VCaP (cell line): Measurements from ENCODE around the gene CASKIN2.

ENCODE experiments used
- H3K27ac ChIP-seq: fragments of 450-650 bp; 2 replicates; pipeline ENCODE4 v1.5.1; 2017
- TF ChIP-seq, protein P1 (sequence below): fragments of 450-650 bp; conservative IDR thresholded peaks from 2 replicates; pipeline ENCODE4 v1.5.1; 2017; ENCODE audit warnings: mild to moderate bottlenecking, moderate library complexity

Gene CASKIN2

GRCh38 chr17:75542728-75543336, 27.5 kb upstream of the CASKIN2 start:
- TF ChIP-seq, protein P1, sequence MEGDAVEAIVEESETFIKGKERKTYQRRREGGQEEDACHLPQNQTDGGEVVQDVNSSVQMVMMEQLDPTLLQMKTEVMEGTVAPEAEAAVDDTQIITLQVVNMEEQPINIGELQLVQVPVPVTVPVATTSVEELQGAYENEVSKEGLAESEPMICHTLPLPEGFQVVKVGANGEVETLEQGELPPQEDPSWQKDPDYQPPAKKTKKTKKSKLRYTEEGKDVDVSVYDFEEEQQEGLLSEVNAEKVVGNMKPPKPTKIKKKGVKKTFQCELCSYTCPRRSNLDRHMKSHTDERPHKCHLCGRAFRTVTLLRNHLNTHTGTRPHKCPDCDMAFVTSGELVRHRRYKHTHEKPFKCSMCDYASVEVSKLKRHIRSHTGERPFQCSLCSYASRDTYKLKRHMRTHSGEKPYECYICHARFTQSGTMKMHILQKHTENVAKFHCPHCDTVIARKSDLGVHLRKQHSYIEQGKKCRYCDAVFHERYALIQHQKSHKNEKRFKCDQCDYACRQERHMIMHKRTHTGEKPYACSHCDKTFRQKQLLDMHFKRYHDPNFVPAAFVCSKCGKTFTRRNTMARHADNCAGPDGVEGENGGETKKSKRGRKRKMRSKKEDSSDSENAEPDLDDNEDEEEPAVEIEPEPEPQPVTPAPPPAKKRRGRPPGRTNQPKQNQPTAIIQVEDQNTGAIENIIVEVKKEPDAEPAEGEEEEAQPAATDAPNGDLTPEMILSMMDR, result no peak
- no peak overlapping the region for H3K27ac ChIP-seq

GRCh38 chr17:75542229-75542628, 26.9 kb upstream of the CASKIN2 start:
- TF ChIP-seq, protein P1, result no peak
- H3K27ac ChIP-seq, result no peak overlapping the region

DNA sequence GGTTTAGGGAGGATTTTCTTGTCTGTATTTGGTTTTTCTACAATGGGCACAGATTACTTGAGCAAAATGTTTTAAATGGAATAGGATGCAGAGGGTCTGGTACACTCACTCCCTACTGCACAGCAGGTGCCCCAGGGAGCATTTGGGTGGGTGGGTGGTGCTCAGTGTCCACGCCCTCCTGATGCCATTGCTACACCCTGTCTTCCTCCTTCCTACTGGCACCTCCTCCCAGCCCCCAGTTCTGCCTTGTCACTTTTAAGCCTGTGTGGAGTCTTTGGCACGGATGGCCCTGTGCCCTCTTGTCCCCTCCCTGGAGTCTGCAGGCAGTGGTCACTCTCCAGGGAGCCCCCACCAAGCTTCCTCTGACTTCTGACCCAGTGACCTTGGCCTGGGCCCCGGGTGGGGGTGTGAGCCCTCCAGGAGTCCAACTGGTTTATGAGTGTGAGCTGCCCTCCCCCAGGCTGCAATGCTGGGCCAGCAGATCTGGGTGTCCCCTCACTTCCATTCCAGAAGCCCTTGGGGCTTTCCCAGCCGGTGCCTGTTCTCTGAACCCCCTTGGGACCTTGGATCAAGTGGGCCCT, 25.7 kb upstream of the CASKIN2 start:
- TF ChIP-seq, protein P1, result no peak
- no peak overlapping the region for H3K27ac ChIP-seq

DNA sequence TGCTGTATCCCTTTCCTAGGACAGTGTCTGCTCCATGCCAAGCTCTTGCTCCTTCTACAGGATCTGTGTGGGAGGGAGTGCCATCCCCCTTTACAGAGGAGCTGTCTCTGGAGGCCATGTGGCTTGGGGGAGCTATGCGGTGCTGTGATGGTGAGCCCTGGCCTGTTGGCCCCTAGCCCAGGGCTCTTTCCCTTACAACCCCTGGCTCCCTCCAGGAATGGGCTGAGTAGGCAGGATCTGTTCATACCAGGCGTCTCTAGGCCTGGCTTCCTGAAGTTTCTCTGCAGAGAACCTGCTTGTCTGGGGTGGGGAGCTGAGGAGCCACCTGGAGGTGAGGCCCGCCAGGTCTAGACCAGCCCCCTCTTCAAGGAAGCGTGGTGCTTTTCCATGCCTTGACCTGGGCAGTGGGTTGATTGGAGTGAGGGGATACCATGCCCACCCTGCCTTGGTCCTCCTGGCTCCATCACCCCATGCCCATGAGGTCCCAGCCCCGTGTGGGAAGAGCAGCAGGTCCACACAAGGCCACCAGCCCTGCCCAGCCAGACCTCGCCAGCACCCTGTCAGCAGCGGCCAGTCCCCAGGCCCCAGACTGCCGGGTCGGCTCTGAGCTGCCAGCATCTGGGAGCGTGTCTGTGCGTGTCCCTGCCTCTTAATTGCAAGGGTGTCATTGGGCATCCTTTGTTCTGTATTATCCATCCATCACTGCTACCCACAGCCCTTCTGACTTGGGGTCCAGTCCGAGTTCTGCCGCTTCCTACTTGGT, 24.8 kb upstream of the CASKIN2 start:
- TF ChIP-seq, protein P1, result no peak

DNA sequence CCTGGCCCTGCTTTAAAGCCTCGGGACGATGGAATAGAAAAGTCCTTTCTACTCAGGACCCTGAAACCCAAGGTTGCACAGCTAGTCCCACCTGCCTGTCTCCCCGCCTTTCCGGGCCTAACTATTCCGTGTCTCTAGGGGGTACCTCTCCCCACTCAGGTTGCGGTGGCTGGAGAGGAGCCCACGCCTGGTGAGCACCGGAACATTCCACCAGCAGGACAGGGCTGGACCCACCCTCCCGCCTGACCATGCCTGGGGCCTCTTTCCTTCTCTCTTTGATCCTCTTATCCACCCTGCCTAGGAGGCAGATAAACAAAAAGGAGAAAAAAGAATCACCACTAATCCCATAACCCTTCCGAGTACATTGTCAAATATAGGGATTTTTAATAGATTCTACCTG, 21.0 kb upstream of the CASKIN2 start:
- TF ChIP-seq, protein P1, result no peak
- H3K27ac ChIP-seq, result no peak overlapping the region

More for the DNA sequence above, 24.8 kb upstream of the CASKIN2 start:
- no peak overlapping the region for H3K27ac ChIP-seq

GRCh38 chr17:75535871-75536270, 20.5 kb upstream of the CASKIN2 start:
- TF ChIP-seq, protein P1, result no peak
- no peak overlapping the region for H3K27ac ChIP-seq

- TF ChIP-seq, protein P1, result no peak
Measured at GRCh38 chr17:75535119-75535537, 19.8 kb upstream of the CASKIN2 start.

More at GRCh38 chr17:75535119-75535537, 19.8 kb upstream of the CASKIN2 start:
- no peak overlapping the region for H3K27ac ChIP-seq
